Hepatocyte (in vitro differentiated cells): ENCODE measurements around the gene PCCA. TPM values are rescaled to one million over a fixed set of nuclear protein-coding genes. Genes with fewer than 3 reads are reported as not detected.

Source experiments
- DNase-seq: peaks from one replicate; pipeline ENCODE4 v3.0.0-alpha.2; 2016; ENCODE audit warnings: low spot score
- H2AFZ ChIP-seq: fragments of 200-600 bp; sonication (generic); 2 replicates; pipeline ENCODE4 v1.6.0; 2016; ENCODE audit warnings: antibody characterized with exemption, mild to moderate bottlenecking
- H3K27ac ChIP-seq: fragments of 200-600 bp; sonication (generic); 2 replicates; pipeline ENCODE4 v1.5.1; 2016; ENCODE audit warnings: mild to moderate bottlenecking
- H3K27me3 ChIP-seq: fragments of 200-600 bp; sonication (generic); 2 replicates; pipeline ENCODE4 v1.6.1; 2016
- H3K36me3 ChIP-seq: fragments of 200-600 bp; sonication (generic); replicated peaks from 2 replicates; pipeline ENCODE4 v1.5.1; 2016; ENCODE audit warnings: low read depth; ENCODE audit not compliant: insufficient read depth
- H3K4me1 ChIP-seq: fragments of 200-600 bp; sonication (generic); 2 replicates; pipeline ENCODE4 v1.5.1; 2016; ENCODE audit warnings: mild to moderate bottlenecking, moderate library complexity; ENCODE audit not compliant: insufficient read depth
- H3K4me2 ChIP-seq: fragments of 200-600 bp; sonication (generic); 2 replicates; pipeline ENCODE4 v1.6.0; 2016
- H3K4me3 ChIP-seq: fragments of 200-600 bp; sonication (generic); 2 replicates; pipeline ENCODE4 v1.5.1; 2016; ENCODE audit warnings: mild to moderate bottlenecking
- H3K79me2 ChIP-seq: fragments of 200-600 bp; sonication (generic); 2 replicates; pipeline ENCODE4 v1.6.0; 2017; ENCODE audit warnings: mild to moderate bottlenecking
- H3K9me2 ChIP-seq: fragments of 200-600 bp; sonication (generic); replicated peaks from 2 replicates; pipeline ENCODE4 v1.6.0; 2017; ENCODE audit warnings: mild to moderate bottlenecking; ENCODE audit not compliant: insufficient read depth
- H3K9me3 ChIP-seq: fragments of 200-600 bp; sonication (generic); 2 replicates; pipeline ENCODE4 v1.5.1; 2016; ENCODE audit warnings: low read depth, mild to moderate bottlenecking
- H4K20me1 ChIP-seq: fragments of 200-600 bp; sonication (generic); 2 replicates; pipeline ENCODE4 v1.6.0; 2016; ENCODE audit warnings: mild to moderate bottlenecking; ENCODE audit not compliant: insufficient read depth, poor library complexity, severe bottlenecking
- CTCF ChIP-seq: fragments of 200-600 bp; sonication (generic); IDR thresholded peaks from 2 replicates; pipeline ENCODE4 v1.5.1; 2016; ENCODE audit warnings: antibody characterized with exemption, mild to moderate bottlenecking; ENCODE audit not compliant: poor library complexity
- EZH2 ChIP-seq: fragments of 200-600 bp; sonication (generic); IDR thresholded peaks from 2 replicates; pipeline ENCODE4 v1.6.1; 2016; ENCODE audit warnings: antibody characterized with exemption, mild to moderate bottlenecking, borderline replicate concordance
- EZH2phosphoT487 ChIP-seq: fragments of 200-600 bp; sonication (generic); IDR thresholded peaks from one replicate; pipeline ENCODE4 v1.6.1; 2018; ENCODE audit warnings: antibody characterized with exemption, mild to moderate bottlenecking, low read depth, moderate library complexity; ENCODE audit not compliant: unreplicated experiment, severe bottlenecking
- WGBS: methylation state at CpG from one replicate; pipeline ENCODE4 v1.1.6; 2016; ENCODE audit warnings: low lambda C conversion rate; ENCODE audit errors: missing lambda C conversion rate; 5-methylcytosine and 5-hydroxymethylcytosine counted together
- polyA plus RNA-seq: library from polyadenylated mRNA; unstranded; fragments of >200 nt; fragmentation: Nextera tagmentation; extraction: Ambion mirVana; gene quantifications from 2 replicates; pipeline ENCODE4 v1.2.1, GENCODE V29; 2016
- total RNA-seq: library from RNA; depleted of rRNA; stranded (reverse); fragments of >200 nt; gene quantifications from 2 replicates; pipeline ENCODE4 v1.2.3, GENCODE V29; 2014

The PCCA gene
- total and polyA plus RNA-seq, 2 experiments from 2014 or later, result 23.6 to 28.2 TPM

- H3K4me2 ChIP-seq, result no peak overlapping the region
- H2AFZ ChIP-seq, result no peak overlapping the region
- no peaks in the 10 kb centered on the region for H3K9me3 ChIP-seq
- H3K9me2 ChIP-seq, result no peaks in the 10 kb centered on the region
- no peaks in the 10 kb centered on the region for H3K27me3 ChIP-seq
- no peak for DNase-seq
- TF ChIP-seq CTCF (no peak), EZH2 (no peak), EZH2phosphoT487 (no peak)
- WGBS, result 96% methylated on average over 2 of the region's 2 CpGs
- no peak overlapping the region for H3K27ac ChIP-seq
- H3K36me3 ChIP-seq, result no peaks in the 10 kb centered on the region
- no peak overlapping the region for H3K4me3 ChIP-seq
- no peaks in the 10 kb centered on the region for H3K4me1 ChIP-seq
- no peaks in the 10 kb centered on the region for H3K79me2 ChIP-seq
- H4K20me1 ChIP-seq, result no peaks in the 10 kb centered on the region
These were observed 177.1 kb downstream of the PCCA start for GRCh38 chr13:100266026-100266425.

GRCh38 chr13:100269837-100270236, 180.9 kb downstream of the PCCA start:
- Histone ChIP-seq H2AFZ (no peak overlapping the region), H3K4me3 (no peak overlapping the region), H3K9me3 (no peaks in the 10 kb centered on the region), H3K9me2 (no peaks in the 10 kb centered on the region), H3K27me3 (no peaks in the 10 kb centered on the region), H3K4me2 (no peak overlapping the region), H4K20me1 (no peaks in the 10 kb centered on the region), H3K27ac (no peak overlapping the region), H3K4me1 (no peaks in the 10 kb centered on the region), H3K36me3 (no peaks in the 10 kb centered on the region), H3K79me2 (no peaks in the 10 kb centered on the region)
- WGBS, result 74% methylated on average over 2 of the region's 2 CpGs
- DNase-seq, result no peak
- TF ChIP-seq EZH2phosphoT487 (no peak), EZH2 (no peak), CTCF (no peak)

GRCh38 chr13:100273138-100273537, 184.2 kb downstream of the PCCA start:
- 94% methylated on average over 6 of the region's 6 CpGs for WGBS
- no peak overlapping the region for H3K4me3 ChIP-seq
- H3K9me3 ChIP-seq, result no peaks in the 10 kb centered on the region
- H3K9me2 ChIP-seq, result no peaks in the 10 kb centered on the region
- no peaks in the 10 kb centered on the region for H3K79me2 ChIP-seq
- H3K4me1 ChIP-seq, result no peaks in the 10 kb centered on the region
- no peaks in the 10 kb centered on the region for H3K27me3 ChIP-seq
- TF ChIP-seq EZH2phosphoT487 (no peak), EZH2 (no peak), CTCF (no peak)
- DNase-seq, result no peak
- H2AFZ ChIP-seq, result no peak overlapping the region
- H3K27ac ChIP-seq, result no peak overlapping the region
- H3K4me2 ChIP-seq, result no peak overlapping the region
- no peaks in the 10 kb centered on the region for H3K36me3 ChIP-seq
- H4K20me1 ChIP-seq, result no peaks in the 10 kb centered on the region

GRCh38 chr13:100273552-100273951, 184.7 kb downstream of the PCCA start:
- H3K4me3 ChIP-seq, result no peak overlapping the region
- H4K20me1 ChIP-seq, result no peaks in the 10 kb centered on the region
- H3K27ac ChIP-seq, result no peak overlapping the region
- no peaks in the 10 kb centered on the region for H3K79me2 ChIP-seq
- no peak for TF ChIP-seq CTCF
- TF ChIP-seq EZH2phosphoT487, result no peak
- TF ChIP-seq EZH2, result no peak
- no peaks in the 10 kb centered on the region for H3K27me3 ChIP-seq
- no peaks in the 10 kb centered on the region for H3K4me1 ChIP-seq
- H3K4me2 ChIP-seq, result no peak overlapping the region
- no peaks in the 10 kb centered on the region for H3K9me3 ChIP-seq
- H3K9me2 ChIP-seq, result no peaks in the 10 kb centered on the region
- no peak overlapping the region for H2AFZ ChIP-seq
- 91% methylated on average over 6 of the region's 6 CpGs for WGBS
- DNase-seq, result no peak
- no peaks in the 10 kb centered on the region for H3K36me3 ChIP-seq
